ENCODE data around the gene SNAI3. TPM values are rescaled to one million over a fixed set of nuclear protein-coding genes. Genes with fewer than 3 reads are reported as not detected.

Gene SNAI3
- total RNA-seq, 2 experiments from 2014 or later: 5.2 to 5.3 TPM

GRCh38 chr16:88647178-88648070 is 38.9 kb downstream of the SNAI3 start:
- no peak for DNase-seq
- no peaks in the 10 kb centered on the region for H3K27me3 Mint-ChIP-seq
- no peak overlapping the region for H3K4me3 Mint-ChIP-seq
- H3K9me3 Mint-ChIP-seq: no peaks in the 10 kb centered on the region
- no peak for ATAC-seq
- ChIA-PET CTCF (interaction anchor here (1.2 kb wide), 1 partner anchor 14 kb away, joined by 3 read pairs; no protein-coding TSS in a partner anchor), POLR2A (interaction anchor here (0.8 to 5.5 kb wide), 4 partner anchors 8 to 34 kb away, joined by 3 to 28 read pairs (median 8); partner anchors contain the start of gene IL17C)
- H3K4me1 Mint-ChIP-seq (ENCODE audit: low read depth): peaks cover 17% of the 10 kb centered on the region
- no peak for TF ChIP-seq CTCF (IDR thresholded peaks at IDR 0.05)
- no peak overlapping the region for H3K27ac Mint-ChIP-seq
- intact Hi-C loops (cut with micrococcal nuclease): no loop called here
- H3K36me3 Mint-ChIP-seq (ENCODE audit: low read depth): peaks cover 23% of the 10 kb centered on the region

- DNase-seq: no peak
- Mint-ChIP-seq H3K36me3 (ENCODE audit: low read depth) (peaks cover 29% of the 10 kb centered on the region), H3K27me3 (no peaks in the 10 kb centered on the region), H3K9me3 (no peaks in the 10 kb centered on the region), H3K4me1 (ENCODE audit: low read depth) (peaks cover 19% of the 10 kb centered on the region), H3K27ac (no peak overlapping the region), H3K4me3 (no peak overlapping the region)
- no peak for ATAC-seq
- ChIA-PET CTCF (interaction anchor here (1.2 kb wide), 1 partner anchor 15 kb away, joined by 3 read pairs; no protein-coding TSS in a partner anchor), POLR2A (interaction anchor here (0.6 to 5.5 kb wide), 4 partner anchors 10 to 161 kb away, joined by 3 to 28 read pairs (median 3); no protein-coding TSS in a partner anchor)
- intact Hi-C loops (cut with micrococcal nuclease): no loop called here
- TF ChIP-seq CTCF (IDR thresholded peaks at IDR 0.05): no peak
Measured at GRCh38 chr16:88646345-88647034, 39.8 kb downstream of the SNAI3 start.

GRCh38 chr16:88645941-88646340 is 40.4 kb downstream of the SNAI3 start:
- Mint-ChIP-seq H3K4me3 (no peak overlapping the region), H3K27me3 (no peaks in the 10 kb centered on the region), H3K4me1 (ENCODE audit: low read depth) (peaks cover 17% of the 10 kb centered on the region), H3K27ac (no peak overlapping the region), H3K9me3 (no peaks in the 10 kb centered on the region), H3K36me3 (ENCODE audit: low read depth) (peaks cover 29% of the 10 kb centered on the region)
- ATAC-seq: no peak
- TF ChIP-seq CTCF (IDR thresholded peaks at IDR 0.05): no peak
- intact Hi-C loops (cut with micrococcal nuclease): no loop called here
- no peak for DNase-seq
- CTCF ChIA-PET: interaction anchor here (1.2 kb wide), 1 partner anchor 16 kb away, joined by 3 read pairs; no protein-coding TSS in a partner anchor
- POLR2A ChIA-PET: interaction anchor here (0.6 to 5.5 kb wide), 3 partner anchors 9 to 161 kb away, joined by 3 to 28 read pairs (median 3); no protein-coding TSS in a partner anchor

- Mint-ChIP-seq H3K4me3 (no peak overlapping the region), H3K9me3 (no peaks in the 10 kb centered on the region), H3K4me1 (ENCODE audit: low read depth) (peaks cover 17% of the 10 kb centered on the region), H3K27me3 (peaks cover under 1% of the 10 kb centered on the region), H3K36me3 (ENCODE audit: low read depth) (peaks cover 29% of the 10 kb centered on the region), H3K27ac (no peak overlapping the region)
- CTCF ChIA-PET: no interaction called here
- ATAC-seq: no peak
- no peak for DNase-seq
- intact Hi-C loops (cut with micrococcal nuclease): no loop called here
- POLR2A ChIA-PET: no interaction called here
- TF ChIP-seq CTCF (IDR thresholded peaks at IDR 0.05): no peak
Measured at GRCh38 chr16:88645455-88645854, 40.9 kb downstream of the SNAI3 start.

Data from activated CD8-positive, alpha-beta T cell treated with anti-CD3 and anti-CD28 coated beads for 36 hours (primary cell).